Tibial nerve (tissue), 4 donors: ENCODE data around the gene TBX21. TPM values are rescaled to one million over a fixed set of nuclear protein-coding genes. Genes with fewer than 3 reads are reported as not detected.

Experiments
- DNase-seq, 2 donors: peaks; one replicate each; pipeline ENCODE4 v3.0.0-alpha.2; 2019; ENCODE audit warnings: low spot score in 2 of 2
- H3K27ac ChIP-seq, 4 donors: fragments of 200-600 bp; sonication (generic) in 3 of 4; one replicate each; pipeline ENCODE4 v1.5.1; 2017 to 2019; ENCODE audit warnings: mild to moderate bottlenecking in 1 of 4
- H3K27me3 ChIP-seq, 2 donors: fragments of 200-600 bp; sonication (generic) in 1 of 2; one replicate each; pipeline versions ENCODE4 v1.5.1 to v1.6.0; 2017 to 2019
- H3K36me3 ChIP-seq, 3 donors: fragments of 200-600 bp; sonication (generic); one replicate each; pipeline ENCODE4 v1.5.1; 2018 to 2019
- H3K4me1 ChIP-seq, 4 donors: fragments of 200-600 bp; sonication (generic) in 3 of 4; one replicate each; pipeline ENCODE4 v1.5.1; 2017 to 2019
- H3K4me3 ChIP-seq, 4 donors: fragments of 200-600 bp; sonication (generic) in 3 of 4; one replicate each; pipeline ENCODE4 v1.5.1; 2017 to 2019; ENCODE audit warnings: mild to moderate bottlenecking in 1 of 4, moderate library complexity in 1 of 4
- H3K9me3 ChIP-seq, 4 donors: fragments of 200-600 bp; sonication (generic) in 3 of 4; one replicate each; pipeline ENCODE4 v1.5.1; 2017 to 2019
- CTCF ChIP-seq, 5 experiments: fragments of 200-600 bp in 3 of 5; fragments of 450-650 bp in 2 of 5; sonication (generic) in 3 of 5; IDR thresholded peaks; one replicate each; pipeline ENCODE4 v1.5.1; 2016 to 2019; ENCODE audit warnings: antibody characterized with exemption in 5 of 5, mild to moderate bottlenecking in 3 of 5, moderate library complexity in 2 of 5
- EP300 ChIP-seq, 2 donors: sonication (generic); formaldehyde crosslinking; IDR thresholded peaks; one replicate each; pipeline ENCODE4 v1.6.1; 2017; ENCODE audit warnings: antibody characterized with exemption in 2 of 2, mild to moderate bottlenecking in 1 of 2
- POLR2A ChIP-seq, 2 donors: fragments of 450-650 bp; IDR thresholded peaks; one replicate each; pipeline ENCODE4 v1.6.1; 2017; ENCODE audit warnings: antibody characterized with exemption in 2 of 2, mild to moderate bottlenecking in 2 of 2, moderate library complexity in 2 of 2
- WGBS, 2 donors: methylation state at CpG; one replicate each; pipeline ENCODE4 v1.1.5; 2018; 5-methylcytosine and 5-hydroxymethylcytosine counted together
- total RNA-seq, 4 donors: library from RNA; depleted of rRNA; stranded (reverse); fragments of >200 nt; gene quantifications; one replicate each; pipeline ENCODE4 v1.1.0, GENCODE V29; 2016

TBX21 gene
- total RNA-seq, 4 donors from 2014 or later: 1.9 to 3.3 (median 2.1) TPM; not detected in 1

- Histone ChIP-seq H3K36me3 (peaks cover 0 to 27% (median 0%) of the 10 kb centered on the region in 3 donors), H3K4me3 (no peak overlapping the region), H3K27ac (no peak overlapping the region), H3K4me1 (peaks cover 0 to 56% (median 22%) of the 10 kb centered on the region in 4 donors), H3K27me3 (no peaks in the 10 kb centered on the region), H3K9me3 (no peaks in the 10 kb centered on the region)
- DNase-seq: no peak
- 90 to 92% methylated on average over 5 of the region's 5 CpGs for WGBS, 2 donors
- TF ChIP-seq CTCF (IDR thresholded peaks at IDR 0.05) (no peak), POLR2A (IDR thresholded peaks at IDR 0.05) (no peak), EP300 (IDR thresholded peaks at IDR 0.05) (no peak)
Observed at GRCh38 chr17:47703671-47704070, 29.4 kb upstream of the TBX21 start.

GRCh38 chr17:47704116-47704515 lies 28.9 kb upstream of the TBX21 start:
- peaks cover 0 to 28% (median 0%) of the 10 kb centered on the region in 3 donors for H3K36me3 ChIP-seq
- TF ChIP-seq EP300 (IDR thresholded peaks at IDR 0.05) (no peak), CTCF (IDR thresholded peaks at IDR 0.05) (no peak), POLR2A (IDR thresholded peaks at IDR 0.05) (no peak)
- peak overlapping the region in 2 of 4 donors; percentile 29 to 47 for H3K27ac ChIP-seq
- no peak for DNase-seq
- H3K9me3 ChIP-seq: no peaks in the 10 kb centered on the region
- H3K4me1 ChIP-seq: peaks cover 0 to 56% (median 22%) of the 10 kb centered on the region in 4 donors
- H3K4me3 ChIP-seq: no peak overlapping the region
- H3K27me3 ChIP-seq: no peaks in the 10 kb centered on the region
- WGBS, 2 donors: 70 to 80% methylated on average over 7 to 14 of the region's 14 CpGs

GRCh38 chr17:47704736-47705135 lies 28.3 kb upstream of the TBX21 start:
- DNase-seq: no peak
- Histone ChIP-seq H3K4me1 (peaks cover 0 to 56% (median 22%) of the 10 kb centered on the region in 4 donors), H3K27me3 (no peaks in the 10 kb centered on the region), H3K9me3 (no peaks in the 10 kb centered on the region), H3K36me3 (peaks cover 0 to 27% (median 0%) of the 10 kb centered on the region in 3 donors), H3K27ac (peak overlapping the region in 1 of 4 donors; percentile 47), H3K4me3 (no peak overlapping the region)
- TF ChIP-seq EP300 (IDR thresholded peaks at IDR 0.05) (no peak), CTCF (IDR thresholded peaks at IDR 0.05) (no peak), POLR2A (IDR thresholded peaks at IDR 0.05) (no peak)
- WGBS, 2 donors: 53 to 69% methylated on average over 6 of the region's 6 CpGs

- Histone ChIP-seq H3K4me3 (no peak overlapping the region), H3K27me3 (no peaks in the 10 kb centered on the region), H3K4me1 (peaks cover 0 to 59% (median 22%) of the 10 kb centered on the region in 4 donors), H3K9me3 (no peaks in the 10 kb centered on the region), H3K27ac (peak overlapping the region; percentile 30 to 95 (median 88)), H3K36me3 (peaks cover 0 to 29% (median 0%) of the 10 kb centered on the region in 3 donors)
- WGBS, 2 donors: 66 to 71% methylated on average over 12 of the region's 12 CpGs
- DNase-seq: no peak
- TF ChIP-seq CTCF (IDR thresholded peaks at IDR 0.05) (no peak), POLR2A (IDR thresholded peaks at IDR 0.05) (no peak), EP300 (IDR thresholded peaks at IDR 0.05) (no peak)
Observed at GRCh38 chr17:47705536-47706530, 27.2 kb upstream of the TBX21 start.
